Mucosa of stomach (tissue), 1 donor: Measurements from ENCODE around the gene PDCL2.

Experiments used
- H3K27me3 ChIP-seq: one replicate; pipeline ENCODE4 v1.7.0; 2013; ENCODE audit warnings: mild to moderate bottlenecking, low read length; ENCODE audit not compliant: control insufficient read depth, insufficient read depth
- H3K36me3 ChIP-seq: one replicate; pipeline ENCODE4 v1.7.0; 2013; ENCODE audit warnings: low read length; ENCODE audit not compliant: control insufficient read depth, insufficient read depth
- H3K4me1 ChIP-seq: one replicate; pipeline ENCODE4 v1.7.0; 2013; ENCODE audit warnings: mild to moderate bottlenecking, low read length; ENCODE audit not compliant: control insufficient read depth, insufficient read depth
- H3K4me3 ChIP-seq: one replicate; pipeline ENCODE4 v1.7.0; 2013; ENCODE audit warnings: low read length
- H3K9ac ChIP-seq: one replicate; pipeline ENCODE4 v1.7.0; 2013; ENCODE audit warnings: mild to moderate bottlenecking, low read length, moderate library complexity
- H3K9me3 ChIP-seq: one replicate; pipeline ENCODE4 v1.7.0; 2013; ENCODE audit warnings: mild to moderate bottlenecking, low read length, moderate library complexity; ENCODE audit not compliant: control insufficient read depth
- donor health status: Pancreatic carcinoma.

PDCL2 gene

DNA sequence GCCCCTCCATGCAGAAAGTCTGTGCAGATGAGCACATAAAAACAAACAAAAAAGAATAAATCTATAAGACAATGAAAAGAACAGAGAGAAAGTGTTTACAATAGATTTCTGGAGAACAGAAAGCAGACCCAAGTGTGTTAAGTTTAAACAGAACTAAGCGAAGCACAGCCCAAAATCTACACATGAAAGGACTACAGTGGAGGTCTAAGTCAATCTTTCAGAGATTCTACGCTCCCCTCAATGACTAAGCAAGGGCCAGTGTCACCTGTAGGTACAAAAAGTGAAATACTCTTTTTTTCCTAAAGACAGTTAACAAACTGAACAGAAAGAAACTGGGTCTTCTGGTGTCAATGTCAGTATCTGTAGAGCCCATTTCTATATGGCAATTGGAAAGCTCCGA is 63.6 kb downstream of the PDCL2 start:
- H3K36me3 ChIP-seq = no peaks in the 10 kb centered on the region
- no peaks in the 10 kb centered on the region for H3K27me3 ChIP-seq
- H3K9me3 ChIP-seq = no peaks in the 10 kb centered on the region
- no peak overlapping the region for H3K4me3 ChIP-seq
- H3K4me1 ChIP-seq = no peaks in the 10 kb centered on the region
- H3K9ac ChIP-seq = no peak overlapping the region

DNA sequence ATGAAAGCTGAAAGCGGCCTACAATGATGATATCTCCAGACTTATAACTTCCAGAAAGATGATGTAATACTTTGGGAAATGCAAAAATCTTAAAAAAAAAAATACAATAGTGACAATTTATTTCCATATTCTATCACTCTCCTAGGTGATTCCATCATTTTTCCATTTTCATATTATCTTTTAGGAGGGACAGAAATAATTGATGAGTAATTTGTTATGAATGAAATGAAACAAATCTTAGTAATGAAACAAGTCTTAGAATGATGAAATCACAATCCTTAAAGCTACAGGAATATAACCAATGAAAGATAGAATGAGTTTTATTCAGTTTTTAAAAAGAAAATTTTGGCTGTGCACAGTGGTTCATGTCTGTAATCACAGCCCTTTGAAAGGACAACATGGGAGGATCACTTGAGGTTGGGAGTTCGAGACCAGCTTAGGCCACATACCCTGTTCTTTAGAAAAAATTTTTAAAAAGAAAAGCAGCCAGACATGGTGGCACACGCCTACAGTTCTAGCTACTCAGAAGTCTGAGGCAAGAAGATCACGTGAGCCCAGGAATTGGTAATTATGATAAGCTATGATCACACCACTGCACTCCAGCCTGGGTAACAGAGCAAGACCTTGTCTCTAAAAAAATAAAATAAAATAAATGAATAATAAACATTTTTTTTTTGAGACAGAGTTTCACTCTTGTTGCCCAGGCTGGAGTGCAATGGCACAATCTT is 67.0 kb downstream of the PDCL2 start:
- no peaks in the 10 kb centered on the region for H3K4me1 ChIP-seq
- no peak overlapping the region for H3K4me3 ChIP-seq
- H3K27me3 ChIP-seq = no peaks in the 10 kb centered on the region
- no peaks in the 10 kb centered on the region for H3K9me3 ChIP-seq
- H3K9ac ChIP-seq = no peak overlapping the region
- H3K36me3 ChIP-seq = no peaks in the 10 kb centered on the region

DNA sequence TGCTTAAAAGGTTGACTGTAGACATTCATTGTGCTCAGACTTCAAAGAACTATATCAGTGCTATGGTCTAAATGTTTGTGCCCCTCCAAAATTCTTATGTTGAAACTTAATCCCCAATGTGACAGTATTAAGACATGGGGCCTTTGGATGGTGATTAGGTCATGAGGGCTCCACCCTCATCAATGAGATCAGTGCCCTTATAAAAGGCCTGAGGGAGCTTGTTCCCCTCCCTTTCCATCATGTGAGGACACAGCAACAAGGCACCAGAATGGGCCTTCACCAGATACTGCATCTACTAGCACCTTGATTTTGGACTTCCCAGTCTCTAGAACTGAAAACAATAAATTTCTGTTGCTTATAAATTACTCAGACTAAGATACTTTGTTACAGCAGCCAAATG is 73.6 kb downstream of the PDCL2 start:
- Histone ChIP-seq H3K4me3 (no peak overlapping the region), H3K27me3 (no peaks in the 10 kb centered on the region), H3K4me1 (no peaks in the 10 kb centered on the region), H3K9ac (no peak overlapping the region), H3K9me3 (no peaks in the 10 kb centered on the region), H3K36me3 (no peaks in the 10 kb centered on the region)

DNA sequence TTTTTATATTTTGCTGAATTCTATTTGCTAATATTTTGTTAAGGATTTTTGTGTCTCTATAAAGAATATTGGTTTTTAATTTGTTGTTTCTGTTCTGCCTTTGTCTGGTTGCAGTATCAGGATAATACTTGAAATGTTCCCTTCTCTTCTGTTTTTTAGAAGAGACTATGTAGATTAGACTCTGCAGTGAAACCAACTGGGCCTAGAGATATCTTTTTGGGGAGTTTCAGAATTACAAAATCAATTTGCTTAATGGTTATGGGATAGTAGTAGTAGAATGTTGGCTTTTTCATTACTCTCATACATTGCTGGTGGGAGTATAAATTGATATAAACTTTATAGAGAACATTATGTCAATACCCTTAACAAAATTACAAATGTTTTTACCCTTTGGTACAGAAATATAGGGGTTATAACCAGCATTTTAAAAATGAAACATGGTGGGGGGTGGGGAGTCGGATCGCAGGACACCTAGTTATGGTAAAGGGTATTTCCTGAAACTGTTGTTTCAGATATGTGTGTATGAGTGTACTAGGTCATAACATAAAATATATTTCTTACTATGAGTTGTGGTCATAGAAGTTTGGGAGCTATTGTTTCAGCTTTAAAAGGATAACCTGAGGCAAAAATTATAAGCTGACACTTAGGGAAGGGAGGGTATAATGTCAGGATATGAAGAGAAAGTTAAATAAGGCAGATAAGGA is 74.4 kb downstream of the PDCL2 start:
- H3K27me3 ChIP-seq = no peaks in the 10 kb centered on the region
- no peaks in the 10 kb centered on the region for H3K4me1 ChIP-seq
- H3K9me3 ChIP-seq = no peaks in the 10 kb centered on the region
- no peak overlapping the region for H3K4me3 ChIP-seq
- H3K9ac ChIP-seq = no peak overlapping the region
- H3K36me3 ChIP-seq = no peaks in the 10 kb centered on the region

DNA sequence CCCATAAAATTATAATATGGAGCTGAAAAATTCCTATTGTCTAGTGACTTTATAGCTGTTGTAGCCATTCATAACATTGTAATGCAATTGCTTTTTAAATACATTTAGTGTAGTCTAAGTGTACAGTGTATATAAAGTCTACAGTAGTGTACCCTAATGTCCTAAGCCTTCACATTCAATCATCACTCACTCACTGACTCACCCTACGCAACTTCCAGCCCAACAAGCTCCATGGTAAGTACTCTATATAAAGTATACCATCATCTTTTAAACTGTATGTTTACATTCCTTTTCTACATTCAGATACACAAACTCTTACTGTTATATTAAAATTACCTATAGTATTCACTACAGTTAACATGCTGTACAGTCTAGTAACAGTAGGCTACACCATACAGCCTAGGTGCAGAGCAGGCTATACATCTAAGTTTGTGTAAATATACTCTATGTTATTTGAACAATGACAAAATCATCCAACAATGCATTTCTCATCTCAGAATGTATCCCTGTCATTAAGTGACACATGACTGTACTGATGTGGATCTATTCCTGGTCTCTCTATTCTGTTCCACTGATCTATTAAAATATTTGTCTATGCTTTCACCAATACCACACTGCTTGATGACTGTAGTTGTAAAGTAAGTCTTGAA is 79.0 kb downstream of the PDCL2 start:
- Histone ChIP-seq H3K36me3 (no peaks in the 10 kb centered on the region), H3K4me3 (no peak overlapping the region), H3K9ac (no peak overlapping the region), H3K9me3 (no peaks in the 10 kb centered on the region), H3K27me3 (no peaks in the 10 kb centered on the region), H3K4me1 (no peaks in the 10 kb centered on the region)

DNA sequence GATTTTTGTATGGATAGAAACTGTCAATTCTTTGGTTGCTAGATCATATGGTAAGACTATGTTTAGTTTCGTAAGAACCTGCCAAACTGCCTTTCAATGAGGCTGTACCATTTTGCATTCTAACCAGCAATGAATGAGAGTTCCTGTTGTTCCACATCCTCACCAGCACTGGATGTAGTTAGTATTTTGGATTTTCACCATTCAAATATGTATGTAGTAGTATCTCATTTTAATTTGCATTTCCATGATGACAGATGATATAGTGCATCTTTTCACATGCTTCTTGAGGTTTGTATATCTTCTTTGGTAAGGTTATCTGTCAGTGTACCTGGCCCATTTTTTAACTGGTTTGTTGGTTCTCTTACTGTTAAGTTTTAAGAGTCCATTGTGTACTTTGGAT is 80.0 kb downstream of the PDCL2 start:
- H3K4me1 ChIP-seq = no peaks in the 10 kb centered on the region
- no peaks in the 10 kb centered on the region for H3K9me3 ChIP-seq
- no peaks in the 10 kb centered on the region for H3K36me3 ChIP-seq
- no peak overlapping the region for H3K9ac ChIP-seq
- no peaks in the 10 kb centered on the region for H3K27me3 ChIP-seq
- no peak overlapping the region for H3K4me3 ChIP-seq

DNA sequence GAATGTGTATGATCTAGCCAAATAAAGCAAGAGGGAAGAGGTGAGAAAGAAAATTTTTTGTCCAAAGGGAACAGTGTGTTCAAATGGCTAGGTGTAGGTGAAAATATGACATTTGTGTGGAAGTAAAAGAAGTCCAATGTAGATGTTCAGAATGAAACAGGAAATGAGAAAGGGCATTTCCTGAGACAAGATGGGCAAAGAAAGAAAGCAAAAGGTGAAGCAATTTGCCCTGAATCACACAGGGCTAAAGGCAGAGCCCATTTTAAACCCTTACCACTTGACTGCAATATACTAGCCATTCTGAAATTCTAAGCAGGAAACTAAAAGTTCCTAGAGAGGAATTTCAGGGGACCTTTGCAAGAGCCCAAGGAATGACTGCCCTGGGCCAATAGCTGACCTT is 81.4 kb downstream of the PDCL2 start:
- no peak overlapping the region for H3K9ac ChIP-seq
- no peak overlapping the region for H3K4me3 ChIP-seq
- H3K36me3 ChIP-seq = no peaks in the 10 kb centered on the region
- no peaks in the 10 kb centered on the region for H3K27me3 ChIP-seq
- H3K9me3 ChIP-seq = no peaks in the 10 kb centered on the region
- H3K4me1 ChIP-seq = no peaks in the 10 kb centered on the region

DNA sequence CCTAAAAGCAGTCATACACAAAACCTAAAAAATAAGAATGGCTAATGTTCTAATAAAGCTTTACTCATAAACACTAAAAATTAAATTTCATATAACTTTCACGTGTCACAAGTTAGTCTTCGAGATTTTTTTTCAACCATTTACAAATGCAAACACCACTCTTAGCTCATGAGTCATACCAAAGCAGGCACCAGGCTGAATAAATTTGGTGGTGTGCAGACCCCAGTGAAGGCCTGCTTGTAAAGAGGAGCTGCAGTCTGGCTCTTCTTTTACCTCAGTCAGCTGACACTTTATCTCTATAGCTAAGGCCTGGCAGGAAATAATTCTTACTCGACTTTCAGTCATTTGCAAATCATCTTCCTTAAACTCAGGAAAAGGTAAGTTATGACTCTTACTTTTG is 82.8 kb downstream of the PDCL2 start:
- Histone ChIP-seq H3K9ac (no peak overlapping the region), H3K4me3 (no peak overlapping the region), H3K27me3 (no peaks in the 10 kb centered on the region), H3K4me1 (no peaks in the 10 kb centered on the region), H3K9me3 (no peaks in the 10 kb centered on the region), H3K36me3 (no peaks in the 10 kb centered on the region)

DNA sequence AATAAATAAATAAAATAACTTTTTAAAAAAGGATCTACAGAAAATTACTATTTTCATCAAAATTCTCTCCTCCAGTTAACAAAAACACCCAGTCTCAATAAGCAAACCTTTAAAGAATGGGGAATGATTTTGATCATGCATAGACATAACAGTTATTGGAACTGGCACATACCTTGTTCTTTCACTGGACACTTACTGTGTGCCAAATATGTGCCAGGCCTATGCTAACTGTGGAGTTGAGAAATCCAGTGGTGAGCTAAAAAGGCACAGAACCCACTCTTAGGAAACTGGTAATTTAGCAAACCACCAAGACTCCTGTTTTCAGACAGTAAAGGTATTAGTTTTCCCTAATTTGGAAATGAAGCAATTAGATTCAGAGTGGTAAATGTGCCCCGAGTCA is 84.4 kb downstream of the PDCL2 start:
- Histone ChIP-seq H3K4me3 (no peak overlapping the region), H3K4me1 (no peaks in the 10 kb centered on the region), H3K36me3 (no peaks in the 10 kb centered on the region), H3K9ac (no peak overlapping the region), H3K27me3 (no peaks in the 10 kb centered on the region), H3K9me3 (no peaks in the 10 kb centered on the region)
